B cell (primary cell): ENCODE results near the gene IFT43.

Experiments
- CTCF ChIP-seq: fragments of 200-600 bp; IDR thresholded peaks from one replicate; pipeline ENCODE4 v1.8.0; 2022; ENCODE audit warnings: antibody characterized with exemption, mild to moderate bottlenecking
- EZH2 ChIP-seq: IDR thresholded peaks from 2 replicates; pipeline ENCODE4 v1.6.1; 2012; ENCODE audit warnings: borderline replicate concordance, low read depth, mild to moderate bottlenecking, moderate library complexity, low read length; ENCODE audit not compliant: insufficient read depth, poor library complexity, severe bottlenecking

GRCh38 chr14:76077340-76077739 is 91.8 kb downstream of the IFT43 start:
- TF ChIP-seq CTCF = no peak
- no peak for TF ChIP-seq EZH2
